ENCODE results near the gene HOXB9.

DNA sequence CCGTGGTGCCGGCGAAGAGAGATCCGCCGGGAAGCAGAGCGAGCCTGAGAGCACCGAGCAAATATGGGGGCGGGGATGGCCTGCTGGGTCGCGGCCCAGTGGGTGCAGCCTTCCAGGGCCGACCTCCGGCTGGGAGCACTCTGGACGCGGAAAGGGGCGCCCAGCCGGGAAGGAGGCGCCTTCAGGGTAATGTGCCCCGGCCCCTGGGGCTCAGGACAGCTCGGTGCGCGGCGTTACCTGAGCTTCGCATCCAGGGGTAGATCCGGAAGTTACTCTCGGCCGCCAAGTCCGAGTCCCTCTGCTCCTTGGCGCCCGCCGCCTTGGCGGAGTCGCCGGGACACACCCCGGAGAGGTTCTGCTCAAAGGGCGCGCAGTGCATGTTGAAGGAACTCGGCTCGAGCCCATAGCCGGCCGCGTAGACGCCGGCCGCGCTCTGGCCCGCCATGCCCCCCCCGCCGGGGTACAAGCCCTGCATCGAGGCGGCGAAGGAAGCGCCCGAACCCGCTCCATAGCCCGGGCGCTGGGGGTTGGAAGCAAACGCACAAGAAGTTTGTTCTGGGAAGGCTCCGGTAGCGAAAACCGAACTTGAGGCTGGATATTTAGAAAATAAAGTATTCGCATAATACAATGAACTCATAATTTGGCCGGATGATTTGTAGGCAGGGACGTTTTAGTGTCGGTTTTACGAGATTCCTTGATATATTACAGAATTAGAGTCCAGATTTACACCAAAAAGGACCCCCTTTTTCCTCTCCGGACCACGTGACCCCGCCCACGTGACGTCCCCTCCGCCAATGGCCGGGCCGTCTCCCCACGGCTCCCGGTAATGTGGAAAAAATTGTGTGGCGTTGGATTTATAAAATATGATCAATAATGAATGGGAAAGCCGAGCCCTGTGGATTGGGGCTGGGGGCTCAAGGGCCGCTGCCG is 15.6 kb downstream of the HOXB9 start, which contains the start of gene HOXB7:
- no peak for TF ChIP-seq POLR2A (IDR thresholded peaks at IDR 0.05)
- TF ChIP-seq, protein P1, sequence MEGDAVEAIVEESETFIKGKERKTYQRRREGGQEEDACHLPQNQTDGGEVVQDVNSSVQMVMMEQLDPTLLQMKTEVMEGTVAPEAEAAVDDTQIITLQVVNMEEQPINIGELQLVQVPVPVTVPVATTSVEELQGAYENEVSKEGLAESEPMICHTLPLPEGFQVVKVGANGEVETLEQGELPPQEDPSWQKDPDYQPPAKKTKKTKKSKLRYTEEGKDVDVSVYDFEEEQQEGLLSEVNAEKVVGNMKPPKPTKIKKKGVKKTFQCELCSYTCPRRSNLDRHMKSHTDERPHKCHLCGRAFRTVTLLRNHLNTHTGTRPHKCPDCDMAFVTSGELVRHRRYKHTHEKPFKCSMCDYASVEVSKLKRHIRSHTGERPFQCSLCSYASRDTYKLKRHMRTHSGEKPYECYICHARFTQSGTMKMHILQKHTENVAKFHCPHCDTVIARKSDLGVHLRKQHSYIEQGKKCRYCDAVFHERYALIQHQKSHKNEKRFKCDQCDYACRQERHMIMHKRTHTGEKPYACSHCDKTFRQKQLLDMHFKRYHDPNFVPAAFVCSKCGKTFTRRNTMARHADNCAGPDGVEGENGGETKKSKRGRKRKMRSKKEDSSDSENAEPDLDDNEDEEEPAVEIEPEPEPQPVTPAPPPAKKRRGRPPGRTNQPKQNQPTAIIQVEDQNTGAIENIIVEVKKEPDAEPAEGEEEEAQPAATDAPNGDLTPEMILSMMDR (IDR thresholded peaks at IDR 0.05) = no peak
